ENCODE measurements around the gene TBC1D1.

DNA sequence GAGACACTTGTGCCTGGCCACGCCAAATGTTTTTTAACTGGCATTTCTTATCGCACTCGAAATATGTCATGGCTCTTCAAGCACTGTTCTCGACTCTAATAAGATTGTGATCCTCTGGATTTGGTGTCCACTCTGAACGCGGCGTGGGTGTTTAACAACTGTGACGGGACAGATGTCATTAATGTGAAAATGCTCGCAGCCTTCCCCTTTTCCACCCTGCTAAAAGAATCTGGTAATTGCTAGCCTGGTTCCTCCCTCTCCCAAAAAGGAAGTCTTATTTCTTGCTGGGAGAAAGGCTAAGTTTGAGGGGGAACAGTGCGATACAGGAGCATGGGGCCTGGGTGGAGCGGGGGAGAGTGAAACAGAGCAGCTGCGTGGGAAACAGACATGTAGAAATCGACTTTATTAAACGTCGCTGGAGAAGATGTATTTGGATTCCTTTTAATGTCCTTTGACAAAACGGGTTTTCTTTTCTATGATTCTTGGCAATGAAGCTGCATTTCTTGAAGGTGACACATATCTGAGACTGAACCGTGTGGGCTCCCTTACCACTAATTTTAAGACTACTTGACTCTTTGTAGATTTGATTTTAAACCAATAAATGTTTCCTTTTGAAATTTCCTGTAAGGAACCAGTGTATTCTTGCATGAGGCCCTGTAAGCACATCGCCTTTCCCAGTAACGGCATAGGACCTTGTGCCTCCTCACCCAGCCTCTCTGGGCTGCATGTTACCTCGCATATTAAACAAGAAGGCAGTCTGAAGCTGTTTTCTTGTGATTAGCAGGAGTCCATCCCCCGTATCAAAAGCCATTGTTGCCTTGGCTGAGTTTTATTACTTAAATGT lies 17.8 kb downstream of the TBC1D1 start:
- TF ChIP-seq TAF1 (IDR thresholded peaks at IDR 0.05; ENCODE audit: borderline replicate concordance, insufficient read depth, low read length) (no peak), POLR2AphosphoS5 (IDR thresholded peaks at IDR 0.05; ENCODE audit: low read depth, low read length) (no peak), SIN3A (IDR thresholded peaks at IDR 0.05; ENCODE audit: borderline replicate concordance, insufficient read depth, low read length) (no peak)
